DMS53 treated with DMSO at 0.1 percent for 48 hours (cell line): Measurements from ENCODE around the gene PPP1R37.
"Not testable (repeated sequence)": the region's sequence is repeated elsewhere in the genome, so short reads cannot be mapped to it uniquely, and the experiment has no call there.

ENCODE experiments used
- DNase-seq: peaks from one replicate; lab custom pipeline; 2025; ENCODE audit not compliant: unreplicated experiment; lab: John Stamatoyannopoulos, UW

The PPP1R37 gene

DNA sequence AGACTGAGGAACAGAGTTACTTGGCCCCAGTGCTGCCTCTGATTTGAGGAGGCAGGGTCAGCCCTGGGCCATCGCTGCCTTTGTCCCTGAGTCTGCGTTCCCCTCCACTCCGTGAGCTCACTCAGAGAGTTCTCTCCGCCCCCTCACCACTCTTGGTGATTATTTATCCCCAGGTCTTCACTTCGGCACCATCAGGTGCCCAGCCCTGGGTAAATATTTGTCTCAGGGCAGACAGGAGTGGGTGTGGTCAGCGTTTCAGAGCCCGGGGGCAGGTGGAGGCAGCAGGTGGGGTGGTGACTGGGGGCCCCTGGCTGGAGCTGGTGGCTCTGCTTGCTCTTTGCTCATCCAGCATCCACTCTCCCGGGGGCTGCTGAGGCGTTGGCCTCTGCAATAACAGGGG is 20.6 kb downstream of the PPP1R37 start:
- DNase-seq: peak; percentile 86

DNA sequence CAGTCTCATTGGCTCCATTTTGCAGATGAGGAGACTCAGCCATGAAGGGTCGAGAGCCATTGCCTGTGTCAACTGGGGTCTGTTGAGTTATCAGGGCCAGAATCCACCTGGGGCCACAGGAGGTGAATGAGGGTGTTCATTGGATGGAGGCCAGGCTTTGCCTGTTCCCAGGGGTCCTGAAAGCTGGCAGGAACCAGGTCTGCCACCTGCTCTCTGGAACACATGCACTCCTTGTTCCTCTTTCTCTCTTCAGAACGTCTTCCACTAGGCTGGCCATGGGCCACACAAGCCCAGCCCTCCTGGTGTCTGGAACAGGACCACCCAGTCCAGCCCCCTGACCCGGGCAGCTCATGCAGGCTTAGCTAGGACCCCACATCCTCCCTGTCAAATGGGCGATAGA is 21.1 kb downstream of the PPP1R37 start:
- DNase-seq: no peak

GRCh38 chr19:45115809-45116615 is 23.0 kb downstream of the PPP1R37 start:
- DNase-seq: no peak

DNA sequence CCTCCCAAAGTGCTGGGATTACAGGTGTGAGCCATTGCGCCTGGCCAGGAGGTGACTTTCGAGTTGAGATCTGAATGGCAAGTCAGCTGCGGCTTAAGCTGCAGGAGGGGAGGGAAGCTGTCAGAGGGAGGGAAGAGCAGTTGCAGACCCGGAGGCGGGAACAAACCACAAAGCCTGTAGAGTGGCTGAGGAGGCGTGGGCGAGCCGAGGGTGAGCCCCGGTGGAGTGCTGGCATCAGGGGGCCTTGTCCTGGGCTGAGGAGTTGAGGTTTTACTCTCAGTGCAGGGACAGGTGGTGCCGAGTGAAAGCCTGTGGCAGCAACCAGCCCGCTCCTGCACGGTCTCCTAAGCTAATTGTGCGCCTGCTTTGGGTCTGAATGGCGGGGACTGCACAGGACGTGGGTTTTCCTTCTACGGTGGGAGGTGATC is 24.2 kb downstream of the PPP1R37 start:
- no peak for DNase-seq

- DNase-seq: peak; percentile 16
These were observed 24.7 kb downstream of the PPP1R37 start for GRCh38 chr19:45117671-45118070.

DNA sequence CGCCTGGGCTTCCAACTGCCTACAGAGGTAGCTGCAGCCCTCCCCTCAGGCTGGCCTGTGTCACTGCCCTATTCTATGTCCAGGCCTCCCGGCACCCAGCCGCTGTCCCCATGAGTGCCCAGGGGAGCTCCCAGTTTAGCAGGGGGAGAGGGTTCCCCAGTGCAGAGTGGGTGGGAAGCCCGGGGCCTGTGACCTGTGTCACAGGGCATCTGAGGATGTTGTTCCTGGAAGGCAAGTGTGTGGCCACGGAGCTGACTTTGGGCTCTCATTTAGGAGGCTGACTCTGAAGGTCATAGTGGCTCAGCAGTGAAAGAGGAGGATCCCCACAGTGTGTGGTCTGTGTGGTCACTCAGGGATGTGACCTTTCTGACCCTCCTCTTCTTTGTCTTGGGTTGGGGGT is 25.1 kb downstream of the PPP1R37 start:
- DNase-seq: no peak

GRCh38 chr19:45118591-45119355 is 25.8 kb downstream of the PPP1R37 start:
- not testable (repeated sequence) for DNase-seq

DNA sequence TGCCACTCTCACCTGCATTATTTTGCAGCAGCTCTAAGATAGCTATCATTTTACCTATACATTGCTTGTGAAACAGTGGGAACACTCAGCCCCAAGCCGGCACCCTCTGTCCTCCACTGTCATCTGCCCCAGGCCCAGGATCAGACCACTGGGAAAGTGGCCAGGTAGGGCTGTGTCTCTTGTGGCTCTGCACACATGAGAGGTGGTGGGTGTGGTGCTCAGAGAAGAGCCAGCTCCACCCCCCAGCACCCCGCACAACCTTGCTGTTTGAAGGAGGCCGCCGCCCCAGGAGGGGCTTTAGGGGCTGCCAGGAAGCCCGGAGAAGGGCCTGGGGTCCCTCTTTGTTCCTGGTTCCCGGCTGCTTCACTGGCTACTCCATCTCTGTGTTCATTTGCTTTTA is 26.6 kb downstream of the PPP1R37 start:
- DNase-seq: no peak

DNA sequence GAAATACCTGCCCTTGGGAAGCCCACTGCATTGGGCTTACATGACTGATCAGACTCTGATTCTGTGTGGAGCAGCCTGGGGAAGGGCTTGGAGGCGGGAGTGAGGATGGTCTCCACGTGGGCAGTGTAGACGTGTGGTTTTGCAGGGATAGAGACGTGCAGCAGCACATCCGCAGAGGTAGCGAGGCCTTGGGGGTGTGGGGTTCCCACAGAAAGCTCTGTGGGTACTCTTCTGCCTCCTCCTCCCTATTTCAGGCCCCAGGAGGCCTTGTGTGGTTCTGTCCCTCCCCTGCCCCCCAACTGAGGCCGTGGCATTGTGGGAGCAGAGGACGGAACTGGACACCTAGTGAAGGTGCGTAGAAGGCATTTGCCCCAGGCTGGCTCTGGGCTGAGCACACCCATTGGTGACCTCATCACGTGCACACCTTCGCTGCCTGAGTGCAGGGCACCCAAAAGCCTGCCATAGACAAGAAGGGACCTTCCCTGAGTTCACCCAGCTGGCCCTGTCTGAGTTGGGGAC is 28.9 kb downstream of the PPP1R37 start:
- DNase-seq: no peak

DNA sequence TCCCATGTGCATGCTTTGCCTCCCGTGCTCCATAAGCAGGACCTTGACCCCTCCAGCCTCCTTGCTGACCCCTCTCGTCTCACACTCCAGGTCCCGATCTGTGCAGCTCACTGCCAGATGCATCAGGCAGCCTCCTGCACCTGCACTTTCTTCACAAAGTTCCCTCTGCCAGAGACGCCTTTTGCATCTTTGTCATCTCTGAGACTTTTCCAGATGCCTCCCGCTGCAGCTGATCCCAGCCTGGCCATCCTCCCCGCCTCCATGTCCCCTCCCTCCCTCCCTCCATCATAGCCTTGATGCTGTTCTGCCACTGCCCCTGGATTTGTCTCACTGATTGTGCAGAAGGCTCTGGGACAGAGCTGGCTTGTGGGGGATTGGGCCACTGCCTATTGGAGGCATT is 29.9 kb downstream of the PPP1R37 start:
- DNase-seq: no peak

- DNase-seq: no peak
These were observed 30.5 kb downstream of the PPP1R37 start for GRCh38 chr19:45123440-45123850.

GRCh38 chr19:45124021-45124420 is 31.0 kb downstream of the PPP1R37 start:
- DNase-seq: no peak

GRCh38 chr19:45125360-45125759 is 32.4 kb downstream of the PPP1R37 start:
- DNase-seq: no peak

DNA sequence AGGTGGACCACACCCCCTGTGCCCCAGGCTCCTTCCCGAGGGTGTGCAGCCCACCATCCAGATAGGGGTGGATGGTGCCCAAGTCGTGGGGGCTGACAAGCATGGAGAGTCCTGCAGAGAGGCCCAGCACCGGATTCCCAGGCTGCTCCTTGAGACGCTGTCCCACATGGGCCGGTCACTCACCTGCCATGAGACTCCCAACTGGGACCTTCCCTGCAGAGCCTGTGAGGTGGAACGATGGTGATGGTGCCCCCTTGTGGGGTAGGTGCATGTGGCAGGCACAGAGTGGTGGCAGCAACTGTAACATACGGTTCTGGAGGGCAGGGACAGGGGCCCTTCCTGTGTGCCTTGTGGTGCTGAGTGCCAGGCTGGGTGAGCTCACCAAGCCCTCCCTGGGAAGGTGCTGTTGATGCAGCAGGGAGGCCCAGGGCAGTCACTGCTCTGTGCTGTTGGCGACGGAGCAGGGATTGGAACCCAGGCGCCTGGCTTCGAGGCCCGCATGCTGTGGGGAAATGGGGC is 33.1 kb downstream of the PPP1R37 start:
- peak; percentile 37 for DNase-seq

- no peak for DNase-seq
These were observed 33.7 kb downstream of the PPP1R37 start for GRCh38 chr19:45126654-45127053.

DNA sequence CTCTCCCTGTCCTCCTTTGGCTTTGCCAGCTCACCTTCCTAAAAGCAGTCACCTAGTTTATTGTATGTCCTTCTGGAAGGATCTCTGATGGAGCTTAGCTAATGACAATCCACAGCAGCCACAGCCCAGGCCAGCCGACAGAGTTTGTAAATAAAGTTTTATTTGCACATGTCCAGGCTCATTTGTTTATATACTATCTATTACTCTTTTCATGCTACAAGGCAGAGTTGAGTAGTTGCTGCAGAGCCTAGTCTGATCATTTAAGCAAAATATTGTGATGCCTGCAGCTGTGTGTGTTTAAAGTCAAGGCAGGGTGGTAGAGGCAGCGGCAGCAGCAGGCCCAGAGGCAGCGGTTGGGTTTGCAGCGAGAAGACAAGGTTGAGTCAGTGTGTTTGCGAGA is 35.2 kb downstream of the PPP1R37 start:
- DNase-seq: no peak

DNA sequence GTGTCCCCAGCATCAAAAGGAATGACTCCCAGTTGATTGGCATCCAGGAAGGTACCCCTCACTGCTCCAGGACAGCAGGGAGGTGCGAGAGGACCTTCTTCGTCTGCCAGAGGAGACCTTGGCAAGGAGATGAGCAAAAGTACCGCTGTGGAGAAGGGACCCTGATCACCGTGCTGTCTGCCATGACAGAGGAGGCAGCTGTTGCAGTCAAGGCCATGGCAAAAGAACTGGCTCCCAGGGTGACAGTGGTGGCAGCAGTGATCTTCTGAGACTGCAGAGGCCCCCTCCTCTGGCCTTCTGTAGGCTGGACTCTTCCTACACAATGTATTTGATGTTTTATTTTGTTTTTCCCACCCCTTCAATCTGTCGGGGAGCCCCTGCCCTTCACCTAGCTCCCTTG is 35.8 kb downstream of the PPP1R37 start:
- DNase-seq: no peak

DNA sequence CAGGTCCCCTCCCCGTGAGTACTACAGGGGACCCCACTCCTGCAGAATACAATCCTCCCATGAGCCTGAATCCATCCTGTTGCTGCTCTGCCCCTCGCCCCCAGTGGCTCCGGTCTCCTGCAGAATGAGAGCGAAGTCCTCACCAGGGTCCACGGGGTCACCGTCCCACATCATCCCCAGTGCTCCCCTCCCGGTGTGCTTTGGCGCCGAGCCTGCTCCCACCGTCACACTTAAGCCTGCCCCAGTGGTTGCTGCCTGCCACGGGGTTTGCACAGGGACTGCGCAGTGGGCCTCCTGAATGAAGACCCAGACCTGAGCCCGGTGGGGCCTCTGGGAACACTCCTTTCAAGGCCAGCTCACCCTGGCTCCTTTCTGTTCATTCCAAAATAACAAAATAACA is 37.3 kb downstream of the PPP1R37 start:
- no peak for DNase-seq

- peak; percentile 91 for DNase-seq
These were observed 38.1 kb downstream of the PPP1R37 start for GRCh38 chr19:45130888-45131615.

GRCh38 chr19:45133661-45134060 is 40.7 kb downstream of the PPP1R37 start:
- no peak for DNase-seq

GRCh38 chr19:45135176-45135885 is 42.4 kb downstream of the PPP1R37 start:
- no peak for DNase-seq
